HEK293 (cell line): ENCODE results near the gene AADACL2.

Experiments used
- CTCF ChIP-seq: fragments of 450-650 bp; formaldehyde crosslinking; IDR thresholded peaks from 2 replicates; pipeline ENCODE4 v1.5.1; 2016; ENCODE audit warnings: missing biosample characterization, missing genetic modification characterization
- ZNF169 ChIP-seq: fragments of 450-650 bp; formaldehyde crosslinking; IDR thresholded peaks from 2 replicates; pipeline ENCODE4 v1.5.1; 2016; ENCODE audit warnings: missing biosample characterization, missing genetic modification characterization
- TF ChIP-seq, protein P1 (sequence below): fragments of 450-650 bp; formaldehyde crosslinking; IDR thresholded peaks from 2 replicates; pipeline ENCODE4 v1.5.1; 2016; ENCODE audit warnings: missing biosample characterization, missing genetic modification characterization, borderline replicate concordance

DNA sequence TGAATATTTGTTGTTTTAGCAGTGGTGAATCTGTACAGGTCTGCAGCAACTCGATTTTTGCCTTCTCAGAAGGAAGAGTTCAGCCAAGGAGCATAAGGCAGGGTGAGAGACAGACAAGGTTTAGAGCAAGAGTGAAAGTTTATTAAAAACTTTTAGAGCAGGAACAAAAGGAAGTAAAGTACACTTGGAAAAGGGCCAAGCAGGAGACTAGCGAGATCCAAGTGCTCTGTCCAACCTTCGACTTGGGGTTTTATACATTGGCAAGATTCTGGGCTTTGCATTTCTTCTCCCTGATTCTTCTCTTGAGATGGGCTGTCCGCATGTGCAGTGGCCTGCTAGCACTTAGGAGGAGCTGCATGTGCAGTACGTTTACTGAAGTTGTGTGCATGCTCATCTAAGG is 46.7 kb upstream of the AADACL2 start:
- TF ChIP-seq, protein P1, sequence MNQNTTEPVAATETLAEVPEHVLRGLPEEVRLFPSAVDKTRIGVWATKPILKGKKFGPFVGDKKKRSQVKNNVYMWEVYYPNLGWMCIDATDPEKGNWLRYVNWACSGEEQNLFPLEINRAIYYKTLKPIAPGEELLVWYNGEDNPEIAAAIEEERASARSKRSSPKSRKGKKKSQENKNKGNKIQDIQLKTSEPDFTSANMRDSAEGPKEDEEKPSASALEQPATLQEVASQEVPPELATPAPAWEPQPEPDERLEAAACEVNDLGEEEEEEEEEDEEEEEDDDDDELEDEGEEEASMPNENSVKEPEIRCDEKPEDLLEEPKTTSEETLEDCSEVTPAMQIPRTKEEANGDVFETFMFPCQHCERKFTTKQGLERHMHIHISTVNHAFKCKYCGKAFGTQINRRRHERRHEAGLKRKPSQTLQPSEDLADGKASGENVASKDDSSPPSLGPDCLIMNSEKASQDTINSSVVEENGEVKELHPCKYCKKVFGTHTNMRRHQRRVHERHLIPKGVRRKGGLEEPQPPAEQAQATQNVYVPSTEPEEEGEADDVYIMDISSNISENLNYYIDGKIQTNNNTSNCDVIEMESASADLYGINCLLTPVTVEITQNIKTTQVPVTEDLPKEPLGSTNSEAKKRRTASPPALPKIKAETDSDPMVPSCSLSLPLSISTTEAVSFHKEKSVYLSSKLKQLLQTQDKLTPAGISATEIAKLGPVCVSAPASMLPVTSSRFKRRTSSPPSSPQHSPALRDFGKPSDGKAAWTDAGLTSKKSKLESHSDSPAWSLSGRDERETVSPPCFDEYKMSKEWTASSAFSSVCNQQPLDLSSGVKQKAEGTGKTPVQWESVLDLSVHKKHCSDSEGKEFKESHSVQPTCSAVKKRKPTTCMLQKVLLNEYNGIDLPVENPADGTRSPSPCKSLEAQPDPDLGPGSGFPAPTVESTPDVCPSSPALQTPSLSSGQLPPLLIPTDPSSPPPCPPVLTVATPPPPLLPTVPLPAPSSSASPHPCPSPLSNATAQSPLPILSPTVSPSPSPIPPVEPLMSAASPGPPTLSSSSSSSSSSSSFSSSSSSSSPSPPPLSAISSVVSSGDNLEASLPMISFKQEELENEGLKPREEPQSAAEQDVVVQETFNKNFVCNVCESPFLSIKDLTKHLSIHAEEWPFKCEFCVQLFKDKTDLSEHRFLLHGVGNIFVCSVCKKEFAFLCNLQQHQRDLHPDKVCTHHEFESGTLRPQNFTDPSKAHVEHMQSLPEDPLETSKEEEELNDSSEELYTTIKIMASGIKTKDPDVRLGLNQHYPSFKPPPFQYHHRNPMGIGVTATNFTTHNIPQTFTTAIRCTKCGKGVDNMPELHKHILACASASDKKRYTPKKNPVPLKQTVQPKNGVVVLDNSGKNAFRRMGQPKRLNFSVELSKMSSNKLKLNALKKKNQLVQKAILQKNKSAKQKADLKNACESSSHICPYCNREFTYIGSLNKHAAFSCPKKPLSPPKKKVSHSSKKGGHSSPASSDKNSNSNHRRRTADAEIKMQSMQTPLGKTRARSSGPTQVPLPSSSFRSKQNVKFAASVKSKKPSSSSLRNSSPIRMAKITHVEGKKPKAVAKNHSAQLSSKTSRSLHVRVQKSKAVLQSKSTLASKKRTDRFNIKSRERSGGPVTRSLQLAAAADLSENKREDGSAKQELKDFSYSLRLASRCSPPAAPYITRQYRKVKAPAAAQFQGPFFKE: no peak
- TF ChIP-seq CTCF (tag by site-specific recombination) (no peak), ZNF169 (tag by site-specific recombination) (no peak)
